K562 (cell line): ENCODE data around the gene TMEM234. TPM values are rescaled to one million over a fixed set of nuclear protein-coding genes. Genes with fewer than 3 reads are reported as not detected.

Source experiments
- DPF2 ChIP-seq: fragments of 450-650 bp; IDR thresholded peaks from 2 replicates; pipeline ENCODE4 v1.6.1; 2016
- EGR1 ChIP-seq: fragments of 450-650 bp; conservative IDR thresholded peaks from 2 replicates; pipeline ENCODE4 v1.6.1; 2017; ENCODE audit warnings: mild to moderate bottlenecking
- FOXP1 ChIP-seq: sonication (generic); formaldehyde crosslinking; IDR thresholded peaks from 2 replicates; pipeline ENCODE4 v1.8.0; 2022; ENCODE audit warnings: mild to moderate bottlenecking, missing genetic modification reagents
- HSF4 ChIP-seq: fragments of 250-450 bp; sonication (Bioruptor Pico); IDR thresholded peaks from 2 replicates; pipeline ENCODE4 v2.1.2; 2022; ENCODE audit warnings: mild to moderate bottlenecking, moderate library complexity, borderline replicate concordance
- IRF2 ChIP-seq: sonication (generic); formaldehyde crosslinking; IDR thresholded peaks from 2 replicates; pipeline ENCODE4 v1.8.1; 2022; ENCODE audit warnings: mild to moderate bottlenecking, missing genetic modification reagents
- KDM4B ChIP-seq, 2 experiments: fragments of 450-650 bp in 1 of 2; sonication (generic) in 1 of 2; IDR thresholded peaks; 2 replicates each; pipeline ENCODE4 v1.6.1; 2016 to 2017; ENCODE audit warnings: borderline replicate concordance in 2 of 2, antibody characterized with exemption in 1 of 2, low read depth in 1 of 2, mild to moderate bottlenecking in 1 of 2
- MAZ ChIP-seq, 2 experiments: fragments of 450-650 bp in 1 of 2; sonication (generic) in 1 of 2; formaldehyde crosslinking; IDR thresholded peaks in 1 of 2; conservative IDR thresholded peaks in 1 of 2; 2 replicates each; pipeline versions ENCODE4 v1.4.0 to v1.5.0; 2020; ENCODE audit warnings: mild to moderate bottlenecking in 1 of 2, missing genetic modification reagents in 1 of 2
- MBD2 ChIP-seq: sonication (generic); IDR thresholded peaks from 2 replicates; pipeline ENCODE4 v1.6.1; 2016; ENCODE audit warnings: low read depth, borderline replicate concordance
- MEIS2 ChIP-seq: fragments of 450-650 bp; IDR thresholded peaks from 2 replicates; pipeline ENCODE4 v1.6.1; 2014; ENCODE audit warnings: mild to moderate bottlenecking; ENCODE audit not compliant: partially characterized antibody
- MTA3 ChIP-seq: fragments of 450-650 bp; formaldehyde crosslinking; IDR thresholded peaks from 2 replicates; pipeline ENCODE4 v1.6.1; 2017; ENCODE audit warnings: mild to moderate bottlenecking, borderline replicate concordance
- RBFOX2 ChIP-seq: fragments of 200-400 bp; formaldehyde crosslinking; IDR thresholded peaks from 2 replicates; pipeline ENCODE4 v1.6.1; 2017; ENCODE audit warnings: low read depth, mild to moderate bottlenecking, low read length, moderate library complexity
- RBM34 ChIP-seq: fragments of 200-400 bp; formaldehyde crosslinking; IDR thresholded peaks from 2 replicates; pipeline ENCODE4 v1.6.1; 2018; ENCODE audit warnings: low read length, borderline replicate concordance; ENCODE audit not compliant: insufficient read depth
- STAT6 ChIP-seq: sonication (generic); formaldehyde crosslinking; IDR thresholded peaks from 2 replicates; pipeline ENCODE4 v1.8.1; 2023; ENCODE audit warnings: mild to moderate bottlenecking, missing genetic modification reagents
- ZBTB17 ChIP-seq: fragments of 450-650 bp; formaldehyde crosslinking; IDR thresholded peaks from 2 replicates; pipeline ENCODE4 v1.4.0; 2020; ENCODE audit warnings: mild to moderate bottlenecking
- ZFP36 ChIP-seq: fragments of 150-350 bp; IDR thresholded peaks from 2 replicates; pipeline ENCODE4 v1.6.1; 2018; ENCODE audit warnings: low read length, low read depth; ENCODE audit not compliant: partially characterized antibody
- ZNF121 ChIP-seq: sonication (generic); formaldehyde crosslinking; conservative IDR thresholded peaks from 2 replicates; pipeline ENCODE4 v1.8.0; 2022; ENCODE audit warnings: missing genetic modification reagents
- ZNF518B ChIP-seq: fragments of 250-450 bp; sonication (Bioruptor Pico); IDR thresholded peaks from 2 replicates; pipeline ENCODE4 v1.5.0; 2021; ENCODE audit warnings: mild to moderate bottlenecking, moderate library complexity
- ZNF639 ChIP-seq, 2 experiments: fragments of 200-800 bp in 1 of 2; sonication (Bioruptor generic) in 1 of 2; sonication (generic) in 1 of 2; formaldehyde crosslinking in 1 of 2; IDR thresholded peaks in 1 of 2; conservative IDR thresholded peaks in 1 of 2; 2 replicates each; pipeline versions ENCODE4 v1.5.0 to v1.6.1; 2016 to 2020; ENCODE audit warnings: missing compliant biosample characterization in 1 of 2, missing genetic modification characterization in 1 of 2, missing genetic modification reagents in 1 of 2
- ZNF77 ChIP-seq: fragments of 250-450 bp; sonication (Bioruptor Pico); IDR thresholded peaks from 2 replicates; pipeline ENCODE4 v1.5.0; 2020
- ZSCAN29 ChIP-seq: fragments of 450-650 bp; IDR thresholded peaks from 2 replicates; pipeline ENCODE4 v1.6.1; 2017
- polyA plus RNA-seq, 8 experiments: library from polyadenylated mRNA; depleted of rRNA in 4 of 8; stranded (reverse) in 5 of 8; unstranded in 3 of 8; fragments of >200 nt; fragmentation: Nextera tagmentation in 2 of 8; fragmentation: Illumina TruSeq in 1 of 8; extraction: Ambion mirVana in 2 of 8; extraction: Trizol in 1 of 8; gene quantifications; 2 replicates each; pipeline versions ENCODE4 v1.2.1 to v1.2.3, GENCODE V29; 2011 to 2014; ENCODE audit warnings: inconsistent platforms in 1 of 8, missing spikeins in 1 of 8
- total RNA-seq, 7 experiments: library from RNA; depleted of rRNA in 6 of 7; stranded (reverse); fragments of >200 nt in 6 of 7; fragmentation: Illumina TruSeq in 2 of 7; extraction: Trizol in 2 of 7; gene quantifications; 2 replicates each; pipeline versions ENCODE4 v1.2.1 to v1.2.3, GENCODE V29; 2011 to 2021; ENCODE audit warnings: low replicate concordance in 1 of 7

The TMEM234 gene
- total and polyA plus RNA-seq, 9 of the 15 experiments (the other 6 are each of a cell fraction or from before 2014, with no cell fraction given): 5.0 to 12.9 (median 7.6) TPM

- TF ChIP-seq RBM34: 0 out of 2 replicates have a peak, but pooled peaks have one; percentile 83
- no peak for TF ChIP-seq IRF2 (CRISPR knock-in tag)
- peak; percentile 82 for TF ChIP-seq FOXP1 (CRISPR knock-in tag)
- peak; percentile 84 to 98 for TF ChIP-seq MAZ (CRISPR knock-in tag; conservative IDR thresholded peaks at IDR 0.05 in 1 of 2, IDR thresholded peaks at IDR 0.05 in 1 of 2)
- 0 out of 2 replicates have a peak, but pooled peaks have one; percentile 56 for TF ChIP-seq ZSCAN29
- TF ChIP-seq STAT6 (CRISPR knock-in tag): peak; percentile 86
- no peak for TF ChIP-seq ZNF121 (CRISPR knock-in tag)
- peak; percentile 94 for TF ChIP-seq MTA3
- TF ChIP-seq ZBTB17: peak; percentile 65; the same call in 1 of the 2 replicates
- no peak; the same call in 1 of the 2 replicates for TF ChIP-seq ZNF77
- peak; percentile 77 for TF ChIP-seq MEIS2
- TF ChIP-seq DPF2: no peak; the same call in 1 of the 2 replicates
- TF ChIP-seq ZNF639 (CRISPR knock-in tag; conservative IDR thresholded peaks at IDR 0.05 in 1 of 2, IDR thresholded peaks at IDR 0.05 in 1 of 2): peak in 1 of 2 experiments; percentile 96; a peak in 2 of 4 replicates
- TF ChIP-seq EGR1: peak; percentile 97
- TF ChIP-seq ZFP36: peak; percentile 22
- TF ChIP-seq RBFOX2: peak; percentile 97
- TF ChIP-seq KDM4B (IDR thresholded peaks at IDR 0.05; ENCODE audit: borderline replicate concordance in 2 of 2, low read depth in 1 of 2): peak in 1 of 2 experiments; percentile 44; a peak in 1 of 4 replicates
- 0 out of 2 replicates have a peak, but pooled peaks have one; percentile 37 for TF ChIP-seq HSF4 (CRISPR knock-in tag)
- no peak for TF ChIP-seq ZNF518B (CRISPR knock-in tag)
- peak; percentile 74; the same call in 1 of the 2 replicates for TF ChIP-seq MBD2
These were observed 42.5 kb downstream of the TMEM234 start, which contains the start of gene TXLNA (continued) for GRCh38 chr1:32179443-32180185.
